Activated effector memory CD4-positive, alpha-beta T cell treated with Interleukin-2 at 50 U/mL for 16 hours (primary cell): ENCODE measurements around the gene DRC7.

Experiments
- DNase-seq: peaks from one replicate; pipeline ENCODE4 v3.0.0-alpha.2; 2020

The DRC7 gene

GRCh38 chr16:57694725-57695679 lies at the start of gene DRC7:
Gene DRC7, plus strand, starts transcription at chr16:57694806. Its CDS starts 3,144 bp downstream, at chr16:57697950.
- DNase-seq: no peak

GRCh38 chr16:57645169-57645568 lies 49.4 kb upstream of the DRC7 start:
- DNase-seq: no peak

- DNase-seq: no peak
These were observed 48.8 kb upstream of the DRC7 start for GRCh38 chr16:57645691-57646387.

DNA sequence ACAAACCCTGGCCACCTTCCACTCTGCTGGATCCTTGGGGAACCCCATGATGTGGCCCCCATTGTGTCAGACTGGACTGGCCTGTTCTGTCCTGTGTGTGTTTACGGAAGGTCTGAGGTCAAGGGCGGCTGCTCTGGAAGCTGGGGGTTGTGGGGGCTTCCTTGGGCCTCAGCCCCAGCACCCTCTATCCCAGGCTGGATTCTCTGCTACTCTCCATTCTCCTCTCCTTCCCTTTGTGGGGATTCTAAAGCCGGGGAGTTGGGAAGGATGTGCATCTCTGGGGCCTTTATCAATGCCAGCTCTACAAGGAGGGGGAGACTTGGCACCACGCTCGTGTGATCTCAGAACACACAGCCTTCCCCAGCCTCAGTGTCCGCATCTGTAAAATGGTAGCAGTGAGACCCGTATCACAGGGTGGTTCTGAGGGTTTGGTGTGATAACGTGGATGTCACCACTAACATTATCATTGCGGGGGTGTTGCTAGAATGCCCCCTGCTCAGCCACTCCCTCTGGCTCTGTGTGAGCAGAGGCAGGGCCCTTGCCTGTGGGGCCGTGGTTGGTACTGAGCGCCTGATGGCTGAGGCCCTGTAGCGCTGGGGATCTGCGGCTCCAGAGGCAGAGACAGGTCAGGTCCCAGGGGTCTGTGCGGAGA lies 48.1 kb upstream of the DRC7 start:
- DNase-seq: no peak

DNA sequence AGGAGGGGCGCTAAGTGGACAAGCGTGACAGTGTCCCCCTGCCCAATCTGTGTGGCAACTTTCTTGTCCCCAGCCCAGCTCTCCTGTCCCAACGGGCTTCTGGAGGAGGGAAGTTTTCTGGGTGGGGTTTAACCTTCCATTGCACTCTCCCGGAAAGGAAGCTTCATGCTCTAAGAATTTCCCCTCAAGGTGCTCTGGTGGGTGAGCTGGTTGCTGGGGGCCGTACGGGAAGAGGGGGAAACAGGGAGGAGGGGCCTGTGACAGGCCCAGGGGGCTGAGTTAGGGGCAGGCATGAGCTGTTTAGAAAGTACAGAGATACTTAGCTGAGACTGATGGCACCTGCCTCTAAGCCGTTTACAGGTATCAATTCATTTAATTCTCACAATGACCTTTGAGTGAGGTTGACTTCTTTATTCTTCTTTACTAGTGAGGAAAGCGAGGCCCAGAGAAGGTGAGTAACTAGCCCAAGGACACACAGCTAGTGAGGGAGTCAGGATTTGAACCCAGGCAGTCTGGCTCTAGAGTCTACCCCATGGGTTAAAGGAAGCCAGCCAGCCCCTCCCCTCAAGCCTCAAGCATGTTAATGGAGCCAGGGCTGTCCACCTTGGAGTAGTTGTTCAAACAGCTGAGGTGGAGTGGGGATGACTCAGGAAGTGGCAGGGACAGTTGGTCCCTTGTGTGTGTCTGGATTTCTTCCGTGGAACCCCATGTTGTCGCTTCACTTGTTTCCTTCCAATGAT lies 47.3 kb upstream of the DRC7 start:
- DNase-seq: no peak

DNA sequence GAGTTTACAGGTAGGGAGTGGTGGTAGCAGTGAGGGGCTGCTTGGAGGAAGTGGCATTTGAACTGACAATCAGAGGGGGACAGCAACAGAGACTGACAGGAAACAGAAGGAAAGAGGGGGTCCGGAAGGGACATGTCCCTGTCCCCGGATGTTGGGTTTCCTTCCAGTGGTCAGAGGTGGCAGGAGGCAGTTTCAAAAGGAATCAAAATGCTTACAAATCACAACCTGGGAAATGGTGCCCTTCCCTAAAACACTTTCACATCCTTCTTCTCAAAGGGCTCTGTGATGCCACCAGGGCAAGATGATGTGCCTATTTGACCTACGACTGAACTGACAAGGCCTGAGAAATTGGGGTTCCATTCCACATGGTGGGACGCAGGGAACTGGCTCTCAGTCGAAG lies 46.5 kb upstream of the DRC7 start:
- no peak for DNase-seq

DNA sequence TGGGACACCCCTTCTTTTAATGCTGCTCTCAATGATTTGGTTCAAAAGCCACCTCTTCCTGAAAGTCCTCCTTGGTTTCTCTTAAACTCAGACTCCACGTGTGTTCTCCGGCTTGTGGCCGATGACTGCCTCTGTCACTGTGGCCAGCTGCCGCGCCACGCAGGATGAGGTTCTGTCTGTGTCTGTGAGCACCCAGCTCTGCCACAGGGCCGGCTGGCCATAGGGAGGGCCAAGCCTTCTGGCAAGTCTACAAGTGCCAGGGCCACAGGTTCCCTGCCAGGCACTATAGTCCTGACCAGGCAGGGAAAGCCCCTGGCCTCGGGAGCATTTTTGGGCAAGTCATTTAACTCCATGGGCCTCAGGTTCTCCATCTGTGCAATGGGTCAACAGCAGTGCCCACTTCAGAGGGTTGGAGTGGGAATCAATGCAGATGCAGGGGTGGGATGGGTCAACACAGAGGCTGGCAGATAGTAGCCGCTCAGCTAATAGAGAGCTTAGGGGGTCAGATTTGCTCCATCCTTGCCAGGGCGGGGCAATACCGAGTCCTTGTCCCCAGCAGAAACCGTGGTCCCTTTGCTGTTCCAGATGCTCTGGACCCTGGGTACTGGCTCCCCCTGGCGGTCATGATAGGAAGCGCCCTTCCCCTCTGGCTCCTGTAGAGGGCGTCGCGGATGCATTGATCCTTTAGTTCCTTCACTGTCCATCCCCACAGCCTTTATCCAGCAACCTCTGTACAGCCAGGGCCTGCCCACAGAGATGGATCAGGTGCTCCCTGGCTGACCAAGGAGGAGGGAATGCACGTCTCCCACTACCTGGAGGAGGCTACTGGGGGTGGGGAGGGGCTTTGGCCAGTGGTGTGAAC lies 45.8 kb upstream of the DRC7 start:
- DNase-seq: peak; percentile 76

DNA sequence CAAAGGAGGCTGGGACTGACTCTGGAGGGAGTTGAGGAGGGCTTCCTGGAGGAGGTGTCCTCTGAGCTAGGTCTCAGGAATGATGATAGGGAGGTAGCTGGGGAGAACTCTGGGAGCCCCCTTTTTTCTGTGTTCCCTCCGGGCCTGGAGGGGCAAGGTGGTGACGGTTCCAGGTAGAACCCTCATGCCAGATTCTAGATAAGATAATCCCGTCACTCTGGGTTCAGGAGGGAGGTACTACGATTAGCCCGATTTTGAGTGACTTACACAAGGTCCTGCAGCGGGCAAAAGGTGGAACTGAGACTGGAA lies 45.2 kb upstream of the DRC7 start:
- DNase-seq: no peak

GRCh38 chr16:57649846-57650245 lies 44.8 kb upstream of the DRC7 start:
- DNase-seq: no peak

GRCh38 chr16:57651344-57652333 lies 43.0 kb upstream of the DRC7 start:
- DNase-seq: peak; percentile 22

DNA sequence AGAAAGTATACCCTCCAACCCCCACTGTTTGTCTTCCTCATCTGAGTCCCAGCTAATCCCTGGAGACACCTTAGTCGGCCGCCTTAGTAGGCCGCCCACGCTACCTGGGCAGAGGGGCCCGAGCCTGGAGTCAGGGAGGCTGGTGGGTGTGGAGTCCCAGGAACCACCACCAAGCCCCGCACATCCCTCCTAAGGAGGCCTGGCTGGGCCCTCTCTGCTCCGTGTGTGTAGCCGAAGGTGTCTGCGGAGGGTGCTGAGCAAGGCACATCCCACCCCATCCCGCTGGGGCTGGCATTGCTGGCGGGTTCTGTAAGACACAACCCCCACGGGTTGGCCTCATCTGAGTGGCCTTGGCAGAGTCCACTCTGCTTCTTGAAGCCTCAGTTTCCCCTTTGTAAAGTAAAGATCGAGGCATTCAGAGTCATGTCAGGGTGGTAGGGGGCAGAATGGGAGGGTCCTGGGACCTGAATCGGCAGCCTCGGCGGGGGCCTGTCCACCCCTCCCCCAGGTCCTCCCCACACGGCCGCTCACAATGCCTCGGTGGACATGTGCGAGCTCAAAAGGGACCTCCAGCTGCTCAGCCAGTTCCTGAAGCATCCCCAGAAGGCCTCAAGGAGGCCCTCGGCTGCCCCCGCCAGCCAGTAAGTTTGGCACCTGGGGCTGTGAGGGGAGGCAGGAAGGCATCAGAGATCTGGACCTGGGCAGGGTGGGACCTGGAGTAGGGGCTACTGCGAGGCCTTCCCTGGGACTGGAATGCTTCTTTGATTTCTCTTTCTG lies 41.7 kb upstream of the DRC7 start:
- DNase-seq: no peak

GRCh38 chr16:57653936-57654335 lies 40.7 kb upstream of the DRC7 start:
- no peak for DNase-seq

DNA sequence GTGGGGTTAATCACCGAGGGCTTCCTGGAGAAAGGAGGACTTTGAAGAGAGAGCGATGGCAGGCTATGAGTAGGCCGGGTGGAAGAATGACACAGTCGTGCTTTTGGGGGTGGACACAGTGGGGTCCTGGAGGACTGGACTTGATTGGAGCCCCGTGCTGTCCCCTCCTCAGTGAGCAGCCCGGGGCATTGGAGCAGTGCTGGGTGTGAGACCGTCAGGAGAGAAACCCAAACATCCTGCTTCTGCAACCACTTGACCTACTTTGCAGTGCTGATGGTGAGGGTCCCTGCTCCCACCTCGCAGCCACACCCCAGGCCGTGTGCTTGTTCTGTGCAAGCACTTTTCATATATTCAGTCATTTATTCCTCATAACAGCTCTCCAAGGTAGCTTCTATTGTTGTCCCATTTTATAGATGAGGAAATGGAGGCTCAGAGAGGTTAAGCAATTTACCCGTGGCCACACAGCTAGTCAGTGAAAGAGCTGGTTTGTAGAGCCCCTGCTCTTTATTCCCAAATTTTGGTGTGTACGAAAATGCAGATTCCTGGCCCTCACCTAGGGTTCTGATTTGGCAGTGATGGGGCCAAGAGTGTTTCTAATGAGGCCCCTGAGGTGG lies 38.2 kb upstream of the DRC7 start:
- DNase-seq: no peak

- DNase-seq: no peak
These were observed 37.4 kb upstream of the DRC7 start for GRCh38 chr16:57657228-57657627.

- no peak for DNase-seq
These were observed 36.3 kb upstream of the DRC7 start for GRCh38 chr16:57658130-57658877.

GRCh38 chr16:57658878-57659674 lies 35.5 kb upstream of the DRC7 start:
- no peak for DNase-seq

DNA sequence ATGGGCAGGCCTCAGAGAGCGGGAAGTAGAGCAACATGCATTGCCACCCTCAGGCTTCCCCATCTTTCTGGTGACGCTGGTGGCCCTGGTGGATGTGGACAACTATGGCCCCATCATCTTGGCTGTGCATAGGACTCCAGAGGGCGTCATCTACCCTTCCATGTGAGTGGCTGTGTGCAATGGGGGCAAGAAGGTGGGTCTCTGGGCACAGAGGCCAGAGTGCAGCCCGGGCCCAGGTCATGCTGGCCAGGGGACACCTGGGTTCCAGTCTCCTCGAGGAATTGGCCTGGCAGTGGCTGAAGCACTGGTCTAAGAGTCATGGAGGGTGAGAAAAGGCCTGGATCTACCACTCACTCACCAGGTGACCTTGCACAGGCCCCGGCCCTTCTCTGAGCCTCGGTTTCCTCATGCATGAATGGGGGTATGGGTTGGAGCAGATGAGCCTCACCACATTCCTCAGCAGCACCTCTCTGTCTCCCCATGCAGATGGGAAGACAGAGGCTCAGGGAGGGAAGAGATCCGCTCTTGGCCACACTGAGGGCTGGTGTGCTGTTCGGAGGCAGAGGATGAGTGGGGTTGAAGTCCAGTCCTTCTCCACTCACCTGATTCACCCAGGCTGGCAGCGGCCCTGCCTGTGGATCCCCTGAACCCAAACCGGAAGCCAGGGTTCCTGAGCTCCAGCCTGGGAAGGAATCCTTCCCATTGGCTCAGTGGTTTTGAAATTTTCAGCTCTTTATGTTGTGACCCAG lies 33.7 kb upstream of the DRC7 start:
- no peak for DNase-seq
